ENCODE results near the gene SLAMF1. TPM values are rescaled to one million over a fixed set of nuclear protein-coding genes. Genes with fewer than 3 reads are reported as not detected.

Gene SLAMF1
- total RNA-seq, 4 donors from 2014 or later: 0.42 to 7.1 (median 4.4) TPM; not detected in 1

GRCh38 chr1:160615660-160616059, 31.2 kb downstream of the SLAMF1 start:
- DNase-seq (ENCODE audit: low spot score in 2 of 2): no peak
- TF ChIP-seq CTCF (IDR thresholded peaks at IDR 0.05) (no peak), POLR2A (IDR thresholded peaks at IDR 0.05) (no peak)
- WGBS, 2 donors: 79 to 83% methylated on average over 2 of the region's 2 CpGs
- intact Hi-C loops (cut with DNase I; ENCODE audit: low total_unique reads): no loop called here
- no peak overlapping the region for H3K4me3 ChIP-seq (ENCODE audit: low read depth, poor library complexity, severe bottlenecking)

GRCh38 chr1:160614410-160614809, 32.4 kb downstream of the SLAMF1 start:
- no peak for DNase-seq (ENCODE audit: low spot score in 2 of 2)
- intact Hi-C loops (cut with DNase I; ENCODE audit: low total_unique reads): no loop called here
- H3K4me3 ChIP-seq (ENCODE audit: low read depth, poor library complexity, severe bottlenecking): no peak overlapping the region
- 67 to 77% methylated on average over 5 of the region's 5 CpGs for WGBS, 2 donors
- TF ChIP-seq CTCF (IDR thresholded peaks at IDR 0.05) (no peak), POLR2A (IDR thresholded peaks at IDR 0.05) (no peak)

- TF ChIP-seq CTCF (IDR thresholded peaks at IDR 0.05): no peak
- no peak for TF ChIP-seq POLR2A (IDR thresholded peaks at IDR 0.05)
- intact Hi-C loops (cut with DNase I; ENCODE audit: low total_unique reads): no loop called here
- no peak for DNase-seq (ENCODE audit: low spot score in 2 of 2)
- WGBS, 2 donors: 85 to 87% methylated on average over 6 of the region's 6 CpGs
- H3K4me3 ChIP-seq (ENCODE audit: low read depth, poor library complexity, severe bottlenecking): no peak overlapping the region
These were observed 34.1 kb downstream of the SLAMF1 start for GRCh38 chr1:160612613-160613218.

- intact Hi-C loops (cut with DNase I; ENCODE audit: low total_unique reads): no loop called here
- no peak for DNase-seq (ENCODE audit: low spot score in 2 of 2)
- H3K4me3 ChIP-seq (ENCODE audit: low read depth, poor library complexity, severe bottlenecking): no peak overlapping the region
- no peak for TF ChIP-seq CTCF (IDR thresholded peaks at IDR 0.05)
- no peak for TF ChIP-seq POLR2A (IDR thresholded peaks at IDR 0.05)
- WGBS, 2 donors: 0 to 10% methylated on average over 1 of the region's 1 CpG
These were observed 36.1 kb downstream of the SLAMF1 start for GRCh38 chr1:160610569-160611242.

GRCh38 chr1:160608941-160609340, 37.9 kb downstream of the SLAMF1 start:
- intact Hi-C loops (cut with DNase I; ENCODE audit: low total_unique reads): no loop called here
- TF ChIP-seq CTCF (IDR thresholded peaks at IDR 0.05) (no peak), POLR2A (IDR thresholded peaks at IDR 0.05) (no peak)
- no peak for DNase-seq (ENCODE audit: low spot score in 2 of 2)
- H3K4me3 ChIP-seq (ENCODE audit: low read depth, poor library complexity, severe bottlenecking): no peak overlapping the region

All from lower leg skin (tissue), 4 donors.